WTC11 (cell line): Measurements from ENCODE around the gene HRNR.
"Not testable (repeated sequence)": the region's sequence is repeated elsewhere in the genome, so short reads cannot be mapped to it uniquely, and the experiment has no call there.

Experiments
- ARID4B ChIP-seq: sonication (generic); formaldehyde crosslinking; IDR thresholded peaks from 2 replicates; pipeline ENCODE4 v1.8.0; 2023; ENCODE audit warnings: missing genetic modification reagents, mild to moderate bottlenecking, borderline replicate concordance
- ATF3 ChIP-seq: sonication (generic); formaldehyde crosslinking; conservative IDR thresholded peaks from 2 replicates; pipeline ENCODE4 v1.8.1; 2022; ENCODE audit warnings: mild to moderate bottlenecking, missing genetic modification reagents
- CDX4 ChIP-seq: fragments of 250-450 bp; sonication (Bioruptor Pico); IDR thresholded peaks from 2 replicates; pipeline ENCODE4 v1.9.0; 2021; ENCODE audit warnings: moderate library complexity, mild to moderate bottlenecking, inconsistent platforms, borderline replicate concordance
- CTCF ChIP-seq: fragments of 200-600 bp; IDR thresholded peaks from 2 replicates; pipeline ENCODE4 v1.8.0; 2022; ENCODE audit warnings: antibody characterized with exemption
- E2F1 ChIP-seq: sonication (generic); formaldehyde crosslinking; IDR thresholded peaks from 2 replicates; pipeline ENCODE4 v1.8.0; 2022; ENCODE audit warnings: mild to moderate bottlenecking, missing genetic modification reagents
- FOXP4 ChIP-seq: sonication (generic); formaldehyde crosslinking; IDR thresholded peaks from 2 replicates; pipeline ENCODE4 v1.8.0; 2022; ENCODE audit warnings: mild to moderate bottlenecking, missing genetic modification reagents
- IRF2 ChIP-seq: sonication (generic); formaldehyde crosslinking; IDR thresholded peaks from 2 replicates; pipeline ENCODE4 v1.8.0; 2022; ENCODE audit warnings: low read depth, missing genetic modification reagents, borderline replicate concordance
- MAX ChIP-seq: sonication (generic); formaldehyde crosslinking; IDR thresholded peaks from 2 replicates; pipeline ENCODE4 v1.8.0; 2022; ENCODE audit warnings: mild to moderate bottlenecking, missing genetic modification reagents
- SMAD3 ChIP-seq: sonication (generic); formaldehyde crosslinking; IDR thresholded peaks from 2 replicates; pipeline ENCODE4 v1.8.0; 2022; ENCODE audit warnings: missing genetic modification reagents, mild to moderate bottlenecking, borderline replicate concordance
- TEAD4 ChIP-seq: sonication (generic); formaldehyde crosslinking; IDR thresholded peaks from 2 replicates; pipeline ENCODE4 v1.8.0; 2022; ENCODE audit warnings: mild to moderate bottlenecking, missing genetic modification reagents
- ZBTB21 ChIP-seq: sonication (generic); formaldehyde crosslinking; IDR thresholded peaks from 2 replicates; pipeline ENCODE4 v1.8.1; 2023; ENCODE audit warnings: mild to moderate bottlenecking, missing genetic modification reagents, borderline replicate concordance
- ZNF138 ChIP-seq: sonication (generic); formaldehyde crosslinking; conservative IDR thresholded peaks from 2 replicates; pipeline ENCODE4 v1.8.1; 2022; ENCODE audit warnings: mild to moderate bottlenecking, moderate library complexity, missing genetic modification reagents
- ZNF425 ChIP-seq: fragments of 250-450 bp; sonication (Bioruptor Pico); conservative IDR thresholded peaks from 2 replicates; pipeline ENCODE4 v1.9.0; 2021; ENCODE audit warnings: mild to moderate bottlenecking

GRCh38 chr1:152256394-152256793 is 32.4 kb upstream of the HRNR start:
- TF ChIP-seq TEAD4 (CRISPR knock-in tag); IRF2; CTCF; ZNF425 (CRISPR knock-in tag); FOXP4; CDX4 (CRISPR knock-in tag); MAX (CRISPR knock-in tag); ARID4B (CRISPR knock-in tag); SMAD3 (CRISPR knock-in tag); ZBTB21 (CRISPR knock-in tag); ATF3 (CRISPR knock-in tag); E2F1 (CRISPR knock-in tag); ZNF138 (CRISPR knock-in tag): not testable (repeated sequence)
